GM23338 (cell line): ENCODE measurements around the gene SNX30. TPM values are rescaled to one million over a fixed set of nuclear protein-coding genes. Genes with fewer than 3 reads are reported as not detected.

Source experiments
- ATAC-seq: fragments of 200-7000 bp; cut with Tn5 transposase; 3 replicates; pipeline ENCODE4 v1.9.1; 2020
- DNase-seq: peaks from one replicate; pipeline ENCODE4 v3.0.0-alpha.2; 2015; ENCODE audit warnings: low spot score
- H2AFZ ChIP-seq: fragments of 200-600 bp; sonication (generic); 2 replicates; pipeline ENCODE4 v1.8.0; 2016; ENCODE audit warnings: antibody characterized with exemption, mild to moderate bottlenecking, moderate library complexity
- H3F3A ChIP-seq: fragments of 200-600 bp; sonication (generic); replicated peaks from 2 replicates; pipeline ENCODE4 v1.8.0; 2017; ENCODE audit warnings: antibody characterized with exemption, mixed run types, low read depth
- H3K27ac ChIP-seq: fragments of 200-600 bp; sonication (generic); 2 replicates; pipeline ENCODE4 v1.6.1; 2016; ENCODE audit warnings: low read depth
- H3K27me3 ChIP-seq: fragments of 200-600 bp; sonication (generic); 2 replicates; pipeline ENCODE4 v1.8.0; 2016; ENCODE audit warnings: mild to moderate bottlenecking, mixed run types, moderate library complexity; ENCODE audit not compliant: insufficient read depth
- H3K36me3 ChIP-seq: fragments of 200-600 bp; sonication (generic); 2 replicates; pipeline ENCODE4 v1.8.0; 2016; ENCODE audit warnings: mild to moderate bottlenecking; ENCODE audit not compliant: insufficient read depth
- H3K4me1 ChIP-seq: fragments of 200-600 bp; sonication (generic); 2 replicates; pipeline ENCODE4 v1.8.0; 2016; ENCODE audit warnings: mild to moderate bottlenecking, moderate library complexity; ENCODE audit not compliant: insufficient read depth
- H3K4me2 ChIP-seq: fragments of 200-600 bp; sonication (generic); 2 replicates; pipeline ENCODE4 v1.7.1; 2017; ENCODE audit warnings: mixed run types
- H3K4me3 ChIP-seq: fragments of 200-600 bp; sonication (generic); 2 replicates; pipeline ENCODE4 v1.6.1; 2016; ENCODE audit warnings: mixed run types
- H3K79me2 ChIP-seq: fragments of 200-600 bp; sonication (generic); replicated peaks from 2 replicates; pipeline ENCODE4 v1.8.0; 2017; ENCODE audit warnings: mild to moderate bottlenecking; ENCODE audit not compliant: insufficient read depth
- H3K9me2 ChIP-seq: fragments of 200-600 bp; sonication (generic); 2 replicates; pipeline ENCODE4 v1.8.0; 2017; ENCODE audit not compliant: insufficient read depth
- H4K20me1 ChIP-seq: fragments of 200-600 bp; sonication (generic); replicated peaks from 2 replicates; pipeline ENCODE4 v1.8.0; 2017; ENCODE audit warnings: mild to moderate bottlenecking; ENCODE audit not compliant: insufficient read depth
- H3K27ac Mint-ChIP-seq: 2 replicates; pipeline ENCODE4 v1.8.0; 2020; ENCODE audit warnings: inconsistent platforms, mild to moderate bottlenecking, moderate library complexity, mixed read lengths
- H3K27me3 Mint-ChIP-seq: 3 replicates; pipeline ENCODE4 v1.8.0; 2022; ENCODE audit warnings: low read depth, mild to moderate bottlenecking, moderate library complexity, mixed read lengths, inconsistent platforms; ENCODE audit not compliant: insufficient read depth, poor library complexity
- H3K36me3 Mint-ChIP-seq: 3 replicates; pipeline ENCODE4 v1.8.0; 2021; ENCODE audit warnings: low read depth, mild to moderate bottlenecking, inconsistent platforms, moderate library complexity, mixed read lengths
- H3K4me1 Mint-ChIP-seq: 3 replicates; pipeline ENCODE4 v1.8.0; 2020; ENCODE audit warnings: mild to moderate bottlenecking, inconsistent platforms, mixed read lengths
- H3K4me3 Mint-ChIP-seq: 3 replicates; pipeline ENCODE4 v1.8.0; 2021; ENCODE audit warnings: moderate library complexity, mild to moderate bottlenecking, inconsistent platforms, mixed read lengths
- H3K9me3 Mint-ChIP-seq: 3 replicates; pipeline ENCODE4 v1.8.0; 2020; ENCODE audit warnings: moderate library complexity, mild to moderate bottlenecking, inconsistent platforms, mixed read lengths
- JUNB ChIP-seq: IDR thresholded peaks from one replicate; pipeline ENCODE4 v1.6.1; 2016; ENCODE audit warnings: antibody characterized with exemption; ENCODE audit not compliant: unreplicated experiment
- polyA plus RNA-seq: library from polyadenylated mRNA; unstranded; fragments of >200 nt; fragmentation: Nextera tagmentation; extraction: Ambion mirVana; gene quantifications from 2 replicates; pipeline ENCODE4 v1.2.1, GENCODE V29; 2016
- total RNA-seq: library from RNA; depleted of rRNA; stranded (reverse); fragments of >200 nt; shearing (Covaris generic); gene quantifications from 2 replicates; pipeline ENCODE4 v1.2.3, GENCODE V29; 2014
- TF ChIP-seq, protein P1 (sequence below): IDR thresholded peaks from 2 replicates; pipeline ENCODE4 v1.6.1; 2016; ENCODE audit warnings: antibody characterized with exemption
- TF ChIP-seq, protein P2 (sequence below): fragments of 250-450 bp; sonication (Bioruptor Pico); IDR thresholded peaks from 2 replicates; pipeline ENCODE4 v1.5.0; 2020; ENCODE audit warnings: mild to moderate bottlenecking, moderate library complexity

Gene SNX30
- total and polyA plus RNA-seq, 2 experiments from 2014 or later: 2.1 to 17.8 TPM

DNA sequence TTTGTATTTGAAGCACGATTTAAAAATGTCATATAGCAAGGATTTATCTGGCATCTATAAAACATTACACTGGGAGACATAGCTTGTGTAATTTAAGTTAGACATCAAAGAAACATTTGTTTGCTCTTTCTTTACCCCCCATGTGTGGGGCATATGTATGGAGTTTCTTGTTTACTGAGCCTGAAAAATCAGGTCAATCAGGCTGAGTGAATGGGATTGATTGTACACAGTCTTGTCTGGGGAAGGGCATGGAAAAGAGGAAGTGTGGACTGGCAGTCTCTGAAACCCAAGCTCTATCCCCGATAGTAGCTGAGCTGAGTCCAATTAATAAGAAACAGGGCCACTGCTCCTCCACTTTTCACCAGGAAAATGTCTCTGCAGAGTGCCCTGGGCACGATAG lies 90.7 kb downstream of the SNX30 start:
- no peak overlapping the region for H3K4me3 Mint-ChIP-seq
- ATAC-seq (no peak), DNase-seq (no peak)
- Histone ChIP-seq H3K4me2 (no peak overlapping the region), H2AFZ (no peak overlapping the region), H3K4me1 (peaks cover 14% of the 10 kb centered on the region), H3K79me2 (no peaks in the 10 kb centered on the region), H3K4me3 (no peak overlapping the region), H3K27ac (no peak overlapping the region), H3K9me2 (no peaks in the 10 kb centered on the region), H3K27me3 (no peaks in the 10 kb centered on the region), H3K36me3 (0 out of 2 replicates have a peak, but pooled peaks cover 5% of the 10 kb centered on the region), H4K20me1 (no peaks in the 10 kb centered on the region; the same call in 1 of the 2 replicates), H3F3A (0 out of 2 replicates have a peak, but pooled peaks cover 4% of the 10 kb centered on the region)
- peaks cover 5% of the 10 kb centered on the region for H3K27me3 Mint-ChIP-seq
- H3K4me1 Mint-ChIP-seq: peaks cover 29% of the 10 kb centered on the region
- TF ChIP-seq JUNB: no peak
- TF ChIP-seq, protein P1, sequence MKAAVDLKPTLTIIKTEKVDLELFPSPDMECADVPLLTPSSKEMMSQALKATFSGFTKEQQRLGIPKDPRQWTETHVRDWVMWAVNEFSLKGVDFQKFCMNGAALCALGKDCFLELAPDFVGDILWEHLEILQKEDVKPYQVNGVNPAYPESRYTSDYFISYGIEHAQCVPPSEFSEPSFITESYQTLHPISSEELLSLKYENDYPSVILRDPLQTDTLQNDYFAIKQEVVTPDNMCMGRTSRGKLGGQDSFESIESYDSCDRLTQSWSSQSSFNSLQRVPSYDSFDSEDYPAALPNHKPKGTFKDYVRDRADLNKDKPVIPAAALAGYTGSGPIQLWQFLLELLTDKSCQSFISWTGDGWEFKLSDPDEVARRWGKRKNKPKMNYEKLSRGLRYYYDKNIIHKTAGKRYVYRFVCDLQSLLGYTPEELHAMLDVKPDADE: no peak
- no peaks in the 10 kb centered on the region for H3K9me3 Mint-ChIP-seq
- peaks cover 15% of the 10 kb centered on the region; the same call in 2 of the 3 replicates for H3K36me3 Mint-ChIP-seq
- no peak overlapping the region for H3K27ac Mint-ChIP-seq

DNA sequence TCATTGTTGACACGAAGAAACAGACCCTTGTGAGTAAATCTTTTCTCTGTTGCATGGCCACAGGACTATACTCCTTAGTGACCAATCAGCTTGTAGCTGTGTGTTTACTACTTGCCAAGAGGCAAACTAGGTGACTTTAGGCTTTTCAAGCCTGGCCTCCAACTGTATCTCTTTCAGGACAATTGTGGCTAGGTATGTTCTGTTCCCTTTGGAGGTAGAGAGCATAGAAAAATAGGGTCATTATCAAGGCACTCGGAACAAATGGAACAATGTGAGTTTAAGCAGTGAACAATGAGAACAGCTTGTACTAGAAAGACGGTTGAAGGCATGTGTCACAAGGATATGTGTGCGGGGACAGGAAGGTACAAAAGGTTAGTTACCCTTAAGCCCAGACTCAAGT lies 92.0 kb downstream of the SNX30 start:
- Histone ChIP-seq H4K20me1 (no peaks in the 10 kb centered on the region; the same call in 1 of the 2 replicates), H3K9me2 (no peaks in the 10 kb centered on the region), H3K27me3 (no peaks in the 10 kb centered on the region), H3K36me3 (0 out of 2 replicates have a peak, but pooled peaks cover 5% of the 10 kb centered on the region), H3K4me1 (peaks cover 23% of the 10 kb centered on the region), H3K4me2 (no peak overlapping the region), H2AFZ (no peak overlapping the region), H3F3A (0 out of 2 replicates have a peak, but pooled peaks cover 4% of the 10 kb centered on the region), H3K4me3 (no peak overlapping the region), H3K79me2 (no peaks in the 10 kb centered on the region), H3K27ac (no peak overlapping the region)
- TF ChIP-seq, protein P2, sequence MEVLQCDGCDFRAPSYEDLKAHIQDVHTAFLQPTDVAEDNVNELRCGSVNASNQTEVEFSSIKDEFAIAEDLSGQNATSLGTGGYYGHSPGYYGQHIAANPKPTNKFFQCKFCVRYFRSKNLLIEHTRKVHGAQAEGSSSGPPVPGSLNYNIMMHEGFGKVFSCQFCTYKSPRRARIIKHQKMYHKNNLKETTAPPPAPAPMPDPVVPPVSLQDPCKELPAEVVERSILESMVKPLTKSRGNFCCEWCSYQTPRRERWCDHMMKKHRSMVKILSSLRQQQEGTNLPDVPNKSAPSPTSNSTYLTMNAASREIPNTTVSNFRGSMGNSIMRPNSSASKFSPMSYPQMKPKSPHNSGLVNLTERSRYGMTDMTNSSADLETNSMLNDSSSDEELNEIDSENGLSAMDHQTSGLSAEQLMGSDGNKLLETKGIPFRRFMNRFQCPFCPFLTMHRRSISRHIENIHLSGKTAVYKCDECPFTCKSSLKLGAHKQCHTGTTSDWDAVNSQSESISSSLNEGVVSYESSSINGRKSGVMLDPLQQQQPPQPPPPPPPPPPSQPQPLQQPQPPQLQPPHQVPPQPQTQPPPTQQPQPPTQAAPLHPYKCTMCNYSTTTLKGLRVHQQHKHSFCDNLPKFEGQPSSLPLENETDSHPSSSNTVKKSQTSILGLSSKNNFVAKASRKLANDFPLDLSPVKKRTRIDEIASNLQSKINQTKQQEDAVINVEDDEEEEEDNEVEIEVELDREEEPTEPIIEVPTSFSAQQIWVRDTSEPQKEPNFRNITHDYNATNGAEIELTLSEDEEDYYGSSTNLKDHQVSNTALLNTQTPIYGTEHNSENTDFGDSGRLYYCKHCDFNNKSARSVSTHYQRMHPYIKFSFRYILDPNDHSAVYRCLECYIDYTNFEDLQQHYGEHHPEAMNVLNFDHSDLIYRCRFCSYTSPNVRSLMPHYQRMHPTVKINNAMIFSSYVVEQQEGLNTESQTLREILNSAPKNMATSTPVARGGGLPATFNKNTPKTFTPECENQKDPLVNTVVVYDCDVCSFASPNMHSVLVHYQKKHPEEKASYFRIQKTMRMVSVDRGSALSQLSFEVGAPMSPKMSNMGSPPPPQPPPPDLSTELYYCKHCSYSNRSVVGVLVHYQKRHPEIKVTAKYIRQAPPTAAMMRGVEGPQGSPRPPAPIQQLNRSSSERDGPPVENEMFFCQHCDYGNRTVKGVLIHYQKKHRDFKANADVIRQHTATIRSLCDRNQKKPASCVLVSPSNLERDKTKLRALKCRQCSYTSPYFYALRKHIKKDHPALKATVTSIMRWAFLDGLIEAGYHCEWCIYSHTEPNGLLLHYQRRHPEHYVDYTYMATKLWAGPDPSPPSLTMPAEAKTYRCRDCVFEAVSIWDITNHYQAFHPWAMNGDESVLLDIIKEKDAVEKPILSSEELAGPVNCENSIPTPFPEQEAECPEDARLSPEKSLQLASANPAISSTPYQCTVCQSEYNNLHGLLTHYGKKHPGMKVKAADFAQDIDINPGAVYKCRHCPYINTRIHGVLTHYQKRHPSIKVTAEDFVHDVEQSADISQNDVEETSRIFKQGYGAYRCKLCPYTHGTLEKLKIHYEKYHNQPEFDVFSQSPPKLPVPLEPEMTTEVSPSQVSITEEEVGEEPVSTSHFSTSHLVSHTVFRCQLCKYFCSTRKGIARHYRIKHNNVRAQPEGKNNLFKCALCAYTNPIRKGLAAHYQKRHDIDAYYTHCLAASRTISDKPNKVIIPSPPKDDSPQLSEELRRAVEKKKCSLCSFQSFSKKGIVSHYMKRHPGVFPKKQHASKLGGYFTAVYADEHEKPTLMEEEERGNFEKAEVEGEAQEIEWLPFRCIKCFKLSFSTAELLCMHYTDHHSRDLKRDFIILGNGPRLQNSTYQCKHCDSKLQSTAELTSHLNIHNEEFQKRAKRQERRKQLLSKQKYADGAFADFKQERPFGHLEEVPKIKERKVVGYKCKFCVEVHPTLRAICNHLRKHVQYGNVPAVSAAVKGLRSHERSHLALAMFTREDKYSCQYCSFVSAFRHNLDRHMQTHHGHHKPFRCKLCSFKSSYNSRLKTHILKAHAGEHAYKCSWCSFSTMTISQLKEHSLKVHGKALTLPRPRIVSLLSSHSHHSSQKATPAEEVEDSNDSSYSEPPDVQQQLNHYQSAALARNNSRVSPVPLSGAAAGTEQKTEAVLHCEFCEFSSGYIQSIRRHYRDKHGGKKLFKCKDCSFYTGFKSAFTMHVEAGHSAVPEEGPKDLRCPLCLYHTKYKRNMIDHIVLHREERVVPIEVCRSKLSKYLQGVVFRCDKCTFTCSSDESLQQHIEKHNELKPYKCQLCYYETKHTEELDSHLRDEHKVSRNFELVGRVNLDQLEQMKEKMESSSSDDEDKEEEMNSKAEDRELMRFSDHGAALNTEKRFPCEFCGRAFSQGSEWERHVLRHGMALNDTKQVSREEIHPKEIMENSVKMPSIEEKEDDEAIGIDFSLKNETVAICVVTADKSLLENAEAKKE (CRISPR knock-in tag): no peak
- ATAC-seq: no peak
- H3K4me1 Mint-ChIP-seq: peaks cover 32% of the 10 kb centered on the region
- no peak overlapping the region for H3K27ac Mint-ChIP-seq
- H3K27me3 Mint-ChIP-seq: peaks cover 5% of the 10 kb centered on the region
- H3K9me3 Mint-ChIP-seq: no peaks in the 10 kb centered on the region
- DNase-seq: no peak
- H3K36me3 Mint-ChIP-seq: peaks cover 15% of the 10 kb centered on the region; the same call in 2 of the 3 replicates
- H3K4me3 Mint-ChIP-seq: no peak overlapping the region
